GM19324 (cell line): ENCODE measurements around the gene ZNF175.

Experiments used
- ATAC-seq: cut with Tn5 transposase; IDR thresholded peaks from one replicate; pipeline ENCODE4 v1.9.1; 2021; ENCODE audit warnings: mild to moderate bottlenecking, moderate library complexity; ENCODE audit not compliant: unreplicated experiment, low FRiP score

The ZNF175 gene

DNA sequence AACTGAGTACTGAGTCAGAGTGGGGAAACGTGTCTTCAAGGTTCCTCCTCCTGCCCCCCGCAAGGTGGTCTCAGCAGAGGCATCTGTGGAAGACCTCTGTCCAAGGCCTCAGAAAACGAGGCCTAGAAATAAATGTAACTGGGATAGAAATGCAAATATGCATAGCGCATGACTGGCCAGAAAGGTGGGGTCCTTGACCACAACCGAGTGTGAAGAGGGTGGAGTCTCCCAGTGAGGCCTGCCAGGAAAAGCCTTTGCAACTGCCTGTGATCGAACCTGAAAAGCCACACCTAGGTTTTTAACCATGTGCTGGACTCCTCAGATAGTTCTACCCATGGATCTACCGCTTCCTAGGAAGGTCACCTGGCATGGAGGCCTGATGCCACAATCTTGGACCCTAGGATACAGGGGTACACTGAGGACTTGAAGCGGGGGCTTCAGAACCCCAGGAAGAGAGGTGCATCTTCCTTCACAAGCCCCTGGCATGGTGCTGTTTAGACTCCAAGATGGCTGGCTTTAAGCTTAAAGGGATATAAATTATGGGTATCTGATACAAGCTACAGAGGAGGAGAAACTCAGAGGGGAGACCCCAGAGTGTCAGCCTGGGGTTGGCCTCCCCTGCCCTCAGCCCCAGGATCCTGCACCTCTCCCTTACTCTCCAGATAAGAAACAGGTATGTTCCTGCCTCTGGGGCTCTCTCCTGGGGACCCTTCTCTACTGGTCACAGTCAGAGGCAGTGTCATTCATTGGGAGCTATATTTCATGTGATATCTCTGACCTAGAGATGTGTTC, 21.4 kb upstream of the ZNF175 start:
- ATAC-seq, result no peak

GRCh38 chr19:51550848-51551672, 20.0 kb upstream of the ZNF175 start:
- no peak for ATAC-seq

DNA sequence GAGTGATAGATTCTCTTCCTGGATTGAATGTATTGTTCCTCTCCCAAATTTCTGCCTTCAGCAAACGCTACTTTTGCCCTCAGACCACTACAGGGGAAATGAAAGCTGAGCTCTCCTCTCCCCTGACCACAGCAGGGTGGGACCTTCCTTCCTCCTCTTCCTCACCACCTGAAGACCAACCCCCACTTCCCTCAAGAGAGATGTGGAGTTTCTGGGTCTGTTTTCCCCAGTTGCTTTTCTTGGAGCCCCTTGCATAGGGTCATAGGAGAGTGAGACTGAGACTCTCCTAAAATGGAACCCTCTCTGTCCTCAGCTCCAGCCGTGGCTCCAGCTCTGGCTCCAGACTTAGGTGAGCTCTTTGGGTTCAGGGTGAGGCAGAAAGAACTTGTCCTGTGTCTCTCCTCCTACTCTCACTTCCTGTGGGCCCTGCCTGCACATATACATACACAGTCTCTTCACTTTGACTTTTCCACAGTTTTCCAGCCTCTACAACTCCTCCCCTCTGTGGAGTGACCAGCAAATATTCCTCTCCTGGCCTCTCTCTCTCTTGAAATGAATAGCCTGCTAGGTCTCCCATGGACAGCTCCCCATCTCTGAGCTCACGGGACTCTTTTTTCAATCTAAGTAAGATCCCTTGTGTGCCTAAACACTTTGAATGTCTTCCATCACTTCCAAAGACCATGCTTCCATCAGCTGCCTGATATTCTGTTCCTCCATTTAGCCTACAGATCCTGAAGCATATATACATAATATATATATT, 19.2 kb upstream of the ZNF175 start:
- ATAC-seq, result no peak

GRCh38 chr19:51552608-51552995, 18.5 kb upstream of the ZNF175 start:
- no peak for ATAC-seq

- no peak for ATAC-seq
These were observed 17.9 kb upstream of the ZNF175 start for GRCh38 chr19:51552996-51553725.

- no peak for ATAC-seq
These were observed 11.8 kb upstream of the ZNF175 start for GRCh38 chr19:51559240-51559639.

GRCh38 chr19:51560339-51560738, 10.7 kb upstream of the ZNF175 start:
- no peak for ATAC-seq

GRCh38 chr19:51564791-51565190, 6.3 kb upstream of the ZNF175 start:
- ATAC-seq, result no peak

DNA sequence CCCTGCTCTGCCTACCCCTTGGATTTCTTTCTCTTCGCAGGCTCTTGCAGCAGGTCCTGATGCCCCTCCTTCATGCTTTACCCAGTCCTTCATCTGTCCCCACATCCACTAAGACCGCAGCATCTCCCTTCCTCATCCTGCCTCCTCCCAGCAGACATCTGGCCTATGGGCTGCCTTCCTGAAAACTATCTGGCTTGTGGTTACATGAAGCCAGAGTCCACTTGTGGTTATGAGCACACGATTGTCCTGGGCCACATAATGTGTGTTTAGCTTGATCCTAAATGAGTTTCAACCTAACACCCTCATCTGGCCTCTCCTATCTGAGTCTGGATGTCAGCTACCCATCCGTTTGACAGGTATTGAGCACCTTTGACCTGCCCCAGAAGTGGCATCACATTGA, 5.5 kb upstream of the ZNF175 start:
- no peak for ATAC-seq

- ATAC-seq, result no peak
These were observed 4.5 kb upstream of the ZNF175 start for GRCh38 chr19:51566489-51567100.

GRCh38 chr19:51567583-51567982, 3.5 kb upstream of the ZNF175 start:
- ATAC-seq, result no peak

GRCh38 chr19:51568456-51568855, 2.6 kb upstream of the ZNF175 start:
- ATAC-seq, result no peak

DNA sequence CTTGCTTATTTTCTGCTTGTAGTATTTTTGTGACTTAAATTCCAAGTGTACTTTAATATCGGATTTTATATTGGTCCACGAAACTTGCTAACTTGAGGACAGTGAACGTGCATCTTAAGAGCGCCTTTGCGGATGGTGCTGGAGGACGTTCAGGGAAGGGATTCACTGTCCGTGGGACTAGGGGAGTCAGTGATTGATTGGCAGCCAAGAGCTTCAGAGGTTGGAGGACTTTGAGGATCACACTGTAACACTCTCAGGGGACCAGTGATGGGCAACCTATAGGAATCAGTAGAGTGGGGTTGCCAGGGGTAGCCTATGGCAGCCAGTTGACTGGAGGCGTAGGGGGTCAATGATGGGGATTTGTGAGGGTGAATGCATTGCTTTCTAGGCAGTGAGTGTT, 516 bp downstream of the ZNF175 start:
- ATAC-seq, result no peak

- ATAC-seq, result no peak
These were observed 1.3 kb downstream of the ZNF175 start for GRCh38 chr19:51572410-51572809.

GRCh38 chr19:51572908-51573307, 1.8 kb downstream of the ZNF175 start:
- no peak for ATAC-seq

GRCh38 chr19:51573331-51573730, 2.2 kb downstream of the ZNF175 start:
- ATAC-seq, result no peak

DNA sequence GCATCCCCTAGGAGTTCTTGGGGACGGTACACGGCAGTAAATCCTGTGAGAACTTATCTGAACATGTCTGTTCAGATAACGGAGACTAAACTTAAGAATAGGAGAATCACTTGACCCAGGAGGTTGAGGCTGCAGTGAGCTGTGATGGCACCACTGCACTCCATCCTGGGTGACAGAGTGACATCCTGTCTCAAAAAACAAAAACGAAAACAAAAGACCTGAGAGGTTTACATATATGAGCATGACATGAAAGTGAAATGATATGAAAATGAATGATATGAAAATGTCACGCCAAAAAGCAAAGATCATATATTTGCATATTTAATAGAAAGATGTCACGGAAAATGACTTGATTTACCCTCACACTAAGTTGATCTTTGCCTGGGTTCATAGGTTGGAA, 5.8 kb downstream of the ZNF175 start:
- no peak for ATAC-seq

DNA sequence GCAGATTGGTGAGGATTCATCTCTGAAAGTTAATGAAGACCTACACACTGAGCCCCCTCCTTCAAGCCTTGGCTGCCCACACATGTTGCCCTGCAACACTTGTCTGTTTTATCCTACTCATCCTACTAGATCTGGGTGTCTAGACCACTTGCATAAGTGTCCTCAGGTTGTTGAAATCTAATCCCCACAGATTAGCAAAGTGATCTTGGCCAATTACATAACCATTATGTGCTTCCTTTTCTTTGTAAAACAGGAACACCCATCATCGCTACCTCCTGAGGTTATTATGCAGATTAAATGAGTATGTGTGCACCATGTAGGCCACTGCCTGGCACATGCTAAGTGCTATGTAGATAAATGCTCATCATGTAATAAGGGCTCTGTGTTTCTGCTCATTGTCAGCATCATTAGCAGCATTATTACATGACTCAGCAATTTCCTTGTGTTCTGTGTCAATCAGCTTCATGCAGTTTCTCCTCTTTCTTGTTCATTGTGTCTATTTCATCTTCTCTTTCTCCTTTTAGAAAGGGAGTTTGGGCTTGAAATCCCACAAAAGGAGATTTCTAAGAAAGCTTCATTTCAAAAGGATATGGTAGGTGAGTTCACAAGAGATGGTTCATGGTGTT, 15.1 kb downstream of the ZNF175 start:
- ATAC-seq, result no peak

DNA sequence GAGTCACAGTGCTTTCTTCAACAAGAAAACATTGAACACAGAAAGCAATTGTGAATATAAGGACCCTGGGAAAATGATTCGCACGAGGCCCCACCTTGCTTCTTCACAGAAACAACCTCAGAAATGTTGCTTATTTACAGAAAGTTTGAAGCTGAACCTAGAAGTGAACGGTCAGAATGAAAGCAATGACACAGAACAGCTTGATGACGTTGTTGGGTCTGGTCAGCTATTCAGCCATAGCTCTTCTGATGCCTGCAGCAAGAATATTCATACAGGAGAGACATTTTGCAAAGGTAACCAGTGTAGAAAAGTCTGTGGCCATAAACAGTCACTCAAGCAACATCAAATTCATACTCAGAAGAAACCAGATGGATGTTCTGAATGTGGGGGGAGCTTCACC, 15.7 kb downstream of the ZNF175 start:
- ATAC-seq, result no peak
